Right cardiac atrium (tissue), 5 donors: ENCODE measurements around the gene TRIM40. TPM values are rescaled to one million over a fixed set of nuclear protein-coding genes. Genes with fewer than 3 reads are reported as not detected.

ENCODE experiments used
- ATAC-seq, 2 donors: fragments of 200-7000 bp; cut with Tn5 transposase; one replicate each; pipeline versions ENCODE4 v1.8.0 to v1.9.1; 2020; ENCODE audit warnings: moderate library complexity in 2 of 2, mild to moderate bottlenecking in 1 of 2
- DNase-seq, 3 donors: peaks; one replicate each; pipeline ENCODE4 v3.0.0-alpha.2; 2020
- H3K27ac ChIP-seq: one replicate; pipeline ENCODE4 v1.5.1; 2013; ENCODE audit warnings: mild to moderate bottlenecking, low read length, control low read depth, moderate library complexity
- H3K27me3 ChIP-seq: one replicate; pipeline ENCODE4 v1.6.1; 2013; ENCODE audit not compliant: control insufficient read depth, insufficient read depth
- H3K4me1 ChIP-seq: one replicate; pipeline ENCODE4 v1.6.1; 2013; ENCODE audit warnings: low read length; ENCODE audit not compliant: control insufficient read depth, insufficient read depth
- H3K4me3 ChIP-seq: one replicate; pipeline ENCODE4 v1.5.1; 2013; ENCODE audit warnings: low read length, control low read depth
- H3K9me3 ChIP-seq: one replicate; pipeline ENCODE4 v1.6.1; 2013; ENCODE audit warnings: low read length; ENCODE audit not compliant: control insufficient read depth
- WGBS: extraction: QIAGEN DNeasy Blood & Tissue Kit; methylation state at CpG from one replicate; pipeline ENCODE4 v1.1.7; 2013; 5-methylcytosine and 5-hydroxymethylcytosine counted together
- intact Hi-C, 4 donors: fragments of 100-400 bp; cut with DNase I; formaldehyde crosslinking; loops; one replicate each; pipeline versions ENCODE4 v1.11.0 to v1.14.0; 2022 to 2023
- polyA plus RNA-seq: library from polyadenylated mRNA; stranded (reverse); fragments of 200-250 nt; gene quantifications from one replicate; pipeline ENCODE4 v1.2.3, GENCODE V29; 2013
- total RNA-seq, 4 donors: library from RNA; stranded (reverse); fragmentation: NEBNext Ultra II Directional; extraction: Animal tissue kit (Norgen Biotek cat#: 25700); gene quantifications; one replicate each; pipeline ENCODE4 v1.2.1, GENCODE V29; 2021
- donor health status: healthy with polysubstance abuse.
- donor health status: DM: no; HTN: yes; CAD: no.
- donor health status: DM: no; HTN: no; CAD: no.
- donor health status: DM: no; HTN: yes; CAD: no; lungs with severe emphysema.
- donor health status: DM: yes; HTN: yes; CAD: no.

TRIM40 gene
- total and polyA plus RNA-seq, 5 donors = not detected

DNA sequence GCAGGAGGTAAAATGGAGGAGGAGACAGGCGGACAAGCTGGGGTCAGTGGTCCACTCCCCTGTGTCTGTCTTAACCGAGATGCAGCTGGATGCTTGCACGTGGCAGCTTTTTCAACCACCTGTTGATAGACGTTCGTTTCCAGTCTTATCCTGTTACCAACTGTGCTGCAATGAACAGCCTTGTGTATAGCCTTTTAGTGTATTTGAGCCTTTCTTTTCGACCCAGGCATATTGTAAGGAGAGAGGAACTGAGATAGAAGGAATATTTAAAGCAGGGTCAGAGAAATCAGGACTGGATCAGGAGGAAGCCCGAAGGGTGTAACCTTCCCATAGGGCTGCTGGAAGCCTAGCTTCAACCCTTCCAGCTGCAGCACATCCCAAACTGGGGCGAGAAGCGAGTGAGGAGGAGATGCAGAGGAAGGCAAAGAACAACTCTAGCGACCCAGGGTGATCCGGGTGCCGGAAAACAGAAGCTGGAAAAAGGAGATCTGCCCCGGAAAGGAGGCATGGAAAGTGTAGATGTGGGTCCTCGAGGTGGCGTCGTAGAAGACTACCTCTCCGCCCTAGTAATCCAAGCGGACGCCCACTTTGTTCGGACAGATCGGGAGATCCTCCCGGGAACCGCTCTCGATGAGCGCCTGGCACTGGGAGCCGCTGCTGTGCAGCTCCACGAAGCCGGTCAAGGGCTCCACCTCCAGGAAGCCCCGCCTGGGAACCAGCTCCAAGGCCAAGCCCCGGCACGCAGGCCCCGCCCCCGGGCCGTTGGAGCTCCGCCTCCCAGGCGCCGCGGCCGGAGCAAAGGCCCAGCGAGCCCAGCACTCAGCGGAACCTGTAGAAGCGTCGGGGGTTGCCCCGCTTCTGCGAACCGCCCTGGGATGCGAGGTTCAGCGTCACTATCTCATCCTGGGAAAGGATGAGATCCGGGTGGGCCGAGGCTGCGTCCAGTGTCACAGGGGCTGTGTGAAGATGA lies 34.2 kb upstream of the TRIM40 start:
- peak; percentile 94 to 98 (median 96) for DNase-seq
- Histone ChIP-seq H3K4me3 (peak overlapping the region; percentile 57), H3K27me3 (no peaks in the 10 kb centered on the region), H3K4me1 (peaks cover 2% of the 10 kb centered on the region), H3K9me3 (no peaks in the 10 kb centered on the region), H3K27ac (peak overlapping the region; percentile 40)
- ATAC-seq = peak; percentile 97
- intact Hi-C loops = loop anchor here in 1 of 4 donors (2.0 to 5.0 kb wide), 2 partner anchors 29 to 34 kb away; partner anchors contain the start of gene PPP1R11
- WGBS = 2% methylated on average over 51 of the region's 51 CpGs

DNA sequence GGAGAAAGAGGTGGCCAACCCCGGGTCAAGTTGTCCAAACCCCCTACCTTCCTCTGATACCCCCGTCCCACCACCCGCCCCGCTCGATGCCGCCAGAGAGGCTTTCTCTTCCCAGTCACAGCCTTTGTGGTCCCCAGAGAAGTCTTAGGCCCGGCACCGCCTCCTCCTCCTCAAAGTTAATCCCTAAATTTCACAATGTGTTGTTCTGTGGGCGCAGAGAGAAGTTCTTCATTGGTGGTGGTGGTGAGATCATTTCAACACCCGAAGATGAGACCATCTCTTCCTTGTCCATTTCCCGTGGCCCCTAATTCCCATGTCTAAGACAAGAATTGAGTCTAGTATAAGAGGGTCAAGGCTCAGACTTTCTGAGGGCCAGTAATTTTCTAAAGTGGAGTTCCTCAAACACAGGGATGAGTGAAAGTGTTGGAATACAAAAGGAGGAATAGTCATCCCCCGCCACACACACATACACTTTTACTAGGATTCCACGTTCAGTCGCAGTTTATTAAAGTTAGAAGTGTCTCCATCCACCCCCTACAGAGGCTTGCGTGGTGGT lies 33.4 kb upstream of the TRIM40 start:
- peak overlapping the region; percentile 57 for H3K4me3 ChIP-seq

GRCh38 chr6:30102970-30103871 lies 32.7 kb upstream of the TRIM40 start:
- Histone ChIP-seq H3K27ac (peak overlapping the region; percentile 47), H3K4me3 (peak overlapping the region; percentile 49), H3K4me1 (peaks cover 2% of the 10 kb centered on the region), H3K27me3 (no peaks in the 10 kb centered on the region), H3K9me3 (no peaks in the 10 kb centered on the region)
- 4% methylated on average over 36 of the region's 36 CpGs for WGBS
- intact Hi-C loops = loop anchor here in 1 of 4 donors (2.0 to 5.0 kb wide), 2 partner anchors 28 to 36 kb away; partner anchors contain the start of gene PPP1R11
- DNase-seq (peak; percentile 80 to 93 (median 91)), ATAC-seq (peak; percentile 81 to 83)

More for the DNA sequence above, 33.4 kb upstream of the TRIM40 start:
- no peaks in the 10 kb centered on the region for H3K9me3 ChIP-seq
- H3K4me1 ChIP-seq = peaks cover 2% of the 10 kb centered on the region
- no peak for DNase-seq
- intact Hi-C loops = loop anchor here in 1 of 4 donors (2.0 to 5.0 kb wide), 2 partner anchors 28 to 35 kb away; partner anchors contain the start of gene PPP1R11
- ATAC-seq = peak; percentile 5 to 17
- 45% methylated on average over 15 of the region's 15 CpGs for WGBS
- H3K27ac ChIP-seq = peak overlapping the region; percentile 47
- no peaks in the 10 kb centered on the region for H3K27me3 ChIP-seq

- DNase-seq = no peak
- Histone ChIP-seq H3K9me3 (no peaks in the 10 kb centered on the region), H3K27ac (no peak overlapping the region), H3K4me1 (peaks cover 2% of the 10 kb centered on the region), H3K27me3 (no peaks in the 10 kb centered on the region), H3K4me3 (peak overlapping the region; percentile 49)
- intact Hi-C loops = loop anchor here in 1 of 4 donors (2.0 to 5.0 kb wide), 2 partner anchors 27 to 37 kb away; partner anchors contain the start of gene PPP1R11
- WGBS = 45% methylated on average over 3 of the region's 3 CpGs
- no peak for ATAC-seq
These were observed 32.1 kb upstream of the TRIM40 start for GRCh38 chr6:30103872-30104179.

- Histone ChIP-seq H3K4me3 (no peak overlapping the region), H3K27me3 (no peaks in the 10 kb centered on the region), H3K9me3 (no peaks in the 10 kb centered on the region), H3K27ac (no peak overlapping the region), H3K4me1 (peaks cover 2% of the 10 kb centered on the region)
- ATAC-seq (no peak), DNase-seq (no peak)
- 86% methylated on average over 2 of the region's 2 CpGs for WGBS
- intact Hi-C loops = loop anchor here in 1 of 4 donors (5.0 kb wide), 1 partner anchor 37 kb away; the partner anchor contains the start of gene PPP1R11
These were observed 31.3 kb upstream of the TRIM40 start for GRCh38 chr6:30104661-30105060.

DNA sequence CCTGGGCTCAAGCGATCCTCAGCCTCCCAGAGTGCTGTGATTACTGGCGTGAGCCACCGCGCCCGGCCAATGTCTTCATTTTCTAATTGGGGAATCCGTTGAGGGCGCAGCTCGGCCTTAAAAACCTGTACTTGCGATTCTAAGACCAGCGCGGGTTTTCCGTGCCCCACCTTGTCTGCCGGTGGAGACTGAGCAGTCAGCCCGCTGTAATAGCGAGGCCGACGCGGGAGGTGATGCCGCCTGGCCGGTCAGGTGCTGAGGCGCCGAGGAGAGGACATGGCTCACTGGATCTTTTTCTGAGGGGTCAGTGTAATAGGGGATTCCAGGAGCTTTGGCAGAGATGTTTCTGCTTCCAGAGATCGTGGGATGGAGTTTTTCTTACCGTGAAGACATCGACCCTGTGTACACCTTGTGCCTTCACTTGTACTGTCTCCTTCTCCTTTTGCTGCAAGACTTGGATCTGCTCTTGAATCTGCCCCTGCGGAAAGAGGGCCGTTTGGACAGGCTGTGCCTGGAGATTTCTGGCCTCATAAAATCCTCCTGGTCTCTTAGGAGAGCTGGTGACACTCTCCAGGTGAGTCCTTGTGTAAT lies 24.6 kb upstream of the TRIM40 start:
- no peak for DNase-seq
- intact Hi-C loops = no loop called here
- H3K27me3 ChIP-seq = peaks cover 2% of the 10 kb centered on the region

DNA sequence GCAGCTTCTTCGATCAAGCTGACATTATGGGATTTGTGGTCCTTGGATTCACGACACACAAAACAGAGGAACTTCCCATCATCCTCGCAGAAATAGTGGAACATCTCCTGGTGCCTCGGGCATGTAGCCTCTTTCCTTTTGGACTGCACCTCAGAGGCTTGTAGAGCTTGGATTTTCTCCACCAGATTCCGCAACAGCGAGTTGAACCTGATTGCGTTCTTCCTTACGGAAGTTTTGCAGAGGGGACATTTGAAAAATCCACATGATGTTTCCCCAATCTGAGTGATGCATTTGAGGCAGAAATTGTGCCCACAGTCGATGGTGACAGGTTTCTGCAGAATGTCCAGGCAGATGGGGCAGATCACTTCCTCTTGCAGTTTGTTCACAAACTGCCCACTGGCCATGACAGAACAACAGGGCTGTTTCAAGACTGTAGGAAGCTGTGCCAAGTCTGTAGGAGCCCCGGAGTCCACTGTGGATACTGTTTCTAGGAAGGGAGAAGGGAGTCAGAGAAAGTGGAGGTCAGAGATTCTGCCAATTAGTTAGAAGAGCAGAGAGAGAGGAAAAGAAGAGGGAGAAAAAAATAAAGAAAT lies 23.4 kb upstream of the TRIM40 start:
- Histone ChIP-seq H3K4me3 (no peak overlapping the region), H3K9me3 (no peaks in the 10 kb centered on the region), H3K27me3 (peaks cover 2% of the 10 kb centered on the region), H3K4me1 (no peaks in the 10 kb centered on the region), H3K27ac (no peak overlapping the region)
- 76% methylated on average over 10 of the region's 10 CpGs for whole genome bisulfite sequencing
- intact Hi-C loops = no loop called here
- ATAC-seq = no peak
- no peak for DNase-seq

More for the DNA sequence above, 24.6 kb upstream of the TRIM40 start:
- ATAC-seq = no peak
- no peaks in the 10 kb centered on the region for H3K4me1 ChIP-seq
- no peak overlapping the region for H3K4me3 ChIP-seq
- WGBS = 30% methylated on average over 27 of the region's 27 CpGs
- no peaks in the 10 kb centered on the region for H3K9me3 ChIP-seq
- H3K27ac ChIP-seq = no peak overlapping the region

GRCh38 chr6:30113003-30113759 lies 22.8 kb upstream of the TRIM40 start, which contains the start of gene TRIM31:
TSS of gene TRIM31 (minus strand) at chr6:30113090. CDS start at chr6:30112805, 285 bp downstream.
- ATAC-seq (no peak), DNase-seq (no peak)
- H3K4me1 ChIP-seq = no peaks in the 10 kb centered on the region
- no peak within 1 kb of the TSS for H3K27ac ChIP-seq
- H3K27me3 ChIP-seq = peaks cover 2% of the 10 kb centered on the region
- intact Hi-C loops = no loop called here
- 78% methylated on average over 3 of the region's 3 CpGs for WGBS
- H3K9me3 ChIP-seq = no peaks in the 10 kb centered on the region
- H3K4me3 ChIP-seq = no peak within 1 kb of the TSS

GRCh38 chr6:30113841-30114240 lies 22.1 kb upstream of the TRIM40 start:
- Histone ChIP-seq H3K4me1 (no peaks in the 10 kb centered on the region), H3K9me3 (no peaks in the 10 kb centered on the region), H3K27ac (no peak overlapping the region), H3K27me3 (peaks cover 2% of the 10 kb centered on the region), H3K4me3 (no peak overlapping the region)
- intact Hi-C loops = no loop called here
- no peak for DNase-seq
- ATAC-seq = no peak
- 67% methylated on average over 1 of the region's 1 CpG for WGBS
